Measurements from ENCODE around the gene PDGFA. TPM values are rescaled to one million over a fixed set of nuclear protein-coding genes. Genes with fewer than 3 reads are reported as not detected.

Gene PDGFA
- total and polyA plus RNA-seq, 7 donors: 9.1 to 30.4 (median 15.9) TPM

DNA sequence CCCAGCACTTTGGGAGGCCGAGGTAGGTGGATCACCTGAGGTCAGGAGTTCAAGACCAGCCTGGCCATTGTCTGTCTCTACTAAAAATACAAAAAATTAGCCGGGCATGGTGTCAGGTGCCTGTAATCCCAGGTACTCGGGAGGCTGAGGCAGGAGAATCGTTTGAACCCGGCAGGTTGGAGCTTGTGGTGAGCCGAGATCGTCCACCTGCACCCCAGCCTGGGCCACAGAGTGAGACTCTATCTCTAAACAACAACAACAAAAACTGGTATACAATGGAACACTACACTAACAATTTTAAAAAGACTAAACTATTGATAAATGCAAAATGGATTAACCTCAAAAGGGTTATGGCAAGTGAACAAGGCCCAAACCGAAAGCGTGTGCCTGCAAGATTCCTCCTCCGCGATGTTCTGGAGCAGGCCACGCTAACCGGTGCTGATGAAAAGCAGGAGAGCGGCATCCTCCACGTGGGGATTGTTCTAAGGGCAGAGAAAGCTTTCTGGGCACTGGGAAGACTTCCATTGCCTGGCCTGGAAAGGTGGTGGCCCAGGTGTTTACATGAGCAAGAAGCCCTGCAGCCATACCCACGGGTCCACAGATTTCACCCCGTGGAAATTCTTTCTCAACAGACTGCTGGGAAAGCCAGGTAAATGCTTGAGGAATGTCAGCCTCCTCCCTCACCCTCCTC lies 53.8 kb downstream of the PDGFA start:
- ATAC-seq (no peak), DNase-seq (peak in 1 of 2 donors; percentile 11)
- Histone ChIP-seq H3K4me1 (peaks cover 14% of the 10 kb centered on the region), H3K36me3 (ENCODE audit: insufficient read depth in 1 of 2, low read depth in 1 of 2) (no peaks in the 10 kb centered on the region), H3K27me3 (ENCODE audit: insufficient read depth in 3 of 3, low read length in 2 of 3) (peaks cover 0 to 9% (median 0%) of the 10 kb centered on the region in 3 donors), H3K4me3 (no peak overlapping the region), H3K9me3 (no peaks in the 10 kb centered on the region), H3K27ac (no peak overlapping the region)
- 85 to 89% (median 85%) methylated on average over 17 of the region's 17 CpGs for WGBS, 3 donors
- intact Hi-C loops (cut with DNase I): no loop called here
- TF ChIP-seq, protein P1, sequence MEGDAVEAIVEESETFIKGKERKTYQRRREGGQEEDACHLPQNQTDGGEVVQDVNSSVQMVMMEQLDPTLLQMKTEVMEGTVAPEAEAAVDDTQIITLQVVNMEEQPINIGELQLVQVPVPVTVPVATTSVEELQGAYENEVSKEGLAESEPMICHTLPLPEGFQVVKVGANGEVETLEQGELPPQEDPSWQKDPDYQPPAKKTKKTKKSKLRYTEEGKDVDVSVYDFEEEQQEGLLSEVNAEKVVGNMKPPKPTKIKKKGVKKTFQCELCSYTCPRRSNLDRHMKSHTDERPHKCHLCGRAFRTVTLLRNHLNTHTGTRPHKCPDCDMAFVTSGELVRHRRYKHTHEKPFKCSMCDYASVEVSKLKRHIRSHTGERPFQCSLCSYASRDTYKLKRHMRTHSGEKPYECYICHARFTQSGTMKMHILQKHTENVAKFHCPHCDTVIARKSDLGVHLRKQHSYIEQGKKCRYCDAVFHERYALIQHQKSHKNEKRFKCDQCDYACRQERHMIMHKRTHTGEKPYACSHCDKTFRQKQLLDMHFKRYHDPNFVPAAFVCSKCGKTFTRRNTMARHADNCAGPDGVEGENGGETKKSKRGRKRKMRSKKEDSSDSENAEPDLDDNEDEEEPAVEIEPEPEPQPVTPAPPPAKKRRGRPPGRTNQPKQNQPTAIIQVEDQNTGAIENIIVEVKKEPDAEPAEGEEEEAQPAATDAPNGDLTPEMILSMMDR (IDR thresholded peaks at IDR 0.05): no peak

DNA sequence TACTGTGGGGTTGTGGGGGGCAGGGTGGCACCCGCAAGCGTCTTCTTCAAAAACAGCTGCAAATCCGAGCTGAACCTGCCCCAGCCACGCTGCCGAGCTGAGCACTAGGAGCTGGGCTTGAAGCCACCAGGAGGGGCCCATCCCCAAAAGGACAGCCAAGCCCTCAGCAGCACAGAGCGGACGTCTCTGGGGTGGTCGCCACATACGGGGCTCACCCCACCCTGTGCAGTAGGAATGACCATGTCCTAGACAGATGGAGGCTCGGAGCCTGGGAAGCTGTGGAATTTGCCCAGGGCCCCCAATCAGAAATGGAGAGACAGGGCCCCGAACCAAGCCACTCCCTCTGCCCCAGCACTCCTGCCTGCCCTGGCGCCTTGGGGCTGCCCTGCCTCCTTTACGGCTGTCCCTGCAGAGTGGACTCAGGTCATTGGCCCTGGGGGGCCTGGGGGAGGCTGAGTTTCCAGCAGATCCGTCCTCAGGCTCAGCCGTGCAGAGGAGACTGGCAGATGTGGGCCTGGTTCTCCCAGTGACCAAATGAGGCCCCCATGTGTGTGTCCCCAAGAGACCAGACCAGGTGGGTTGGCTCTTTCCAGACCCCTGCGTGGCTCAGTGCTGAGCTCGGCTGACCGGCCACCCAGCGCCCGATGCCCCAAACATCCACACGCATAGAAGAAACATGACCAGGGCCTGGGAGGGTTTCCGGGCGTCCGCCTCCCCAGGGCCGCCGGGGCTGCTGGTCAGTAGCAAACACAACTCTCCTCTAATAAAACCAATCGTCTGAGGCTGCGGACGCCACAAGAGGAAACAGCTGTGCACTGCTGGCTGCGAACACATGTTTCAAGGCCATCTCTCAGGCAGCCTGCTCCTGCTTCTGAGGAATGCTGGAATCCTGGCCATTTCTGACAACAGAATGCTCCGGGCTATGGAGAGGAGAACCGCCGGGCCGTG lies 54.9 kb downstream of the PDGFA start:
- H3K4me3 ChIP-seq: no peak overlapping the region
- no peaks in the 10 kb centered on the region for H3K9me3 ChIP-seq
- H3K4me1 ChIP-seq: peaks cover 14% of the 10 kb centered on the region
- no peak overlapping the region for H3K27ac ChIP-seq
- ATAC-seq (peak in 3 of 4 donors; percentile 19 to 24 (median 23)), DNase-seq (peak in 1 of 2 donors; percentile 58)
- 21 to 31% (median 23%) methylated on average over 33 to 34 of the region's 34 CpGs for WGBS, 3 donors
- H3K36me3 ChIP-seq (ENCODE audit: insufficient read depth in 1 of 2, low read depth in 1 of 2): no peaks in the 10 kb centered on the region
- TF ChIP-seq, protein P1 (IDR thresholded peaks at IDR 0.05): no peak
- H3K27me3 ChIP-seq (ENCODE audit: insufficient read depth in 3 of 3, low read length in 2 of 3): peaks cover 0 to 9% (median 0%) of the 10 kb centered on the region in 3 donors
- intact Hi-C loops (cut with DNase I): no loop called here

DNA sequence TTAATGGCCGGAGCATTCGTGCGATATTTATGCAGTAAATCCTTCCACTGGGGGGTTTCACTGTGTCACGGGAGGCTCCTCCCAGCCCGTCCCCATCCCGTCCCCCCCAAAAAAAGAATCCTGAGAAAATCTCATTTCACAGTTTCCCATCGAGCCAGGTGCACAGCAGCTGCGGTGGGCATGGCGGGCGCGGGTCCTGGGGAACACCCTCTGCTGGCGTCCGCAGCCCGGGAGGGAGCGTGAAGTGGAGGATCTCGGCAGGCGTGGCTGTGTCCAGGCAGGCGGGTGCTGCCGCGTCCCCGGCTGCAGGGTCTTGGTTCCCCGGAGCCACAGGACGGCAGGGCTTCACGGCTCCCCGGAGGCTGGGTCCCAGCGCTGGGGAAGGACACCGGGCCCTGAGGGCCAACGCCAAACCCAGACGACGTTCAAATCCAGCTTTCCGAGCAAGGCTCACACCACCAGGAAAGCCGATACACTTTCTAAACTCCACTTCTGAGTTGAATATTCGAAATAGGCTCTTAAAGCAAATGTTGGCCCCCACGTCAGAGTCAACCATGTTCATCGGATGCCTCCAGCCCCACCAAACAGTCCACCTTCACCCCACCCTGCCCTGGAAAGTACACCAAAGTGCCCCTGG lies 55.7 kb downstream of the PDGFA start:
- intact Hi-C loops (cut with DNase I): no loop called here
- ATAC-seq: peak in 2 of 4 donors; percentile 34 to 51
- peaks cover 14% of the 10 kb centered on the region for H3K4me1 ChIP-seq
- H3K4me3 ChIP-seq: no peak overlapping the region
- TF ChIP-seq, protein P1 (IDR thresholded peaks at IDR 0.05): no peak
- WGBS, 3 donors: 29 to 44% (median 36%) methylated on average over 29 to 35 of the region's 35 CpGs
- DNase-seq: peak in 1 of 2 donors; percentile 44
- no peaks in the 10 kb centered on the region for H3K36me3 ChIP-seq (ENCODE audit: insufficient read depth in 1 of 2, low read depth in 1 of 2)
- H3K27ac ChIP-seq: no peak overlapping the region
- H3K9me3 ChIP-seq: no peaks in the 10 kb centered on the region
- H3K27me3 ChIP-seq (ENCODE audit: insufficient read depth in 3 of 3, low read length in 2 of 3): peaks cover 0 to 9% (median 2%) of the 10 kb centered on the region in 3 donors

DNA sequence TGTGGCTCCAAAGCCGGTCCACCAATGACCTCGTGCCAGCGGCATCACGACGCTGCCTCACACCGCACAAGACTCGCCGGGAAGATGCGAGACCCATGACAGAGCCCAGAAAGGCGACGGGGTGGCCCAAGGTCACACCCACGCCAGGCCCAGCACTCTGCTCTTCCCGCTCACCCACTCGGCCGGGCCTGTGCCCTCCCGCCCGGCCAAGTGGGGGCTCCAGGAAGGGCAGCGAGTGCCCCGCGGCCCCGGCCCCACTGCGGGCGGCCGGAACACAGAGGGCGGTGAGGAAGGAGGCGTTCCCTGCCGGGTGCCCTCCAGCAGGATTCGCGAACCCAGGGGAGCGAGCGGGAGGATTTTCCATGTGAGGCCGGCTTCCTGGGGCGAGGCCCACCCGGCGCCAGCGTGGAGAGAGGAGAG lies 56.3 kb downstream of the PDGFA start:
- TF ChIP-seq, protein P1 (IDR thresholded peaks at IDR 0.05): no peak
- Histone ChIP-seq H3K9me3 (no peaks in the 10 kb centered on the region), H3K4me1 (peaks cover 14% of the 10 kb centered on the region), H3K36me3 (ENCODE audit: insufficient read depth in 1 of 2, low read depth in 1 of 2) (no peaks in the 10 kb centered on the region), H3K4me3 (no peak overlapping the region), H3K27ac (no peak overlapping the region), H3K27me3 (ENCODE audit: insufficient read depth in 3 of 3, low read length in 2 of 3) (peaks cover 0 to 9% (median 2%) of the 10 kb centered on the region in 3 donors)
- WGBS, 3 donors: 47 to 55% (median 52%) methylated on average over 34 to 36 of the region's 36 CpGs
- intact Hi-C loops (cut with DNase I): no loop called here
- DNase-seq (peak in 1 of 2 donors; percentile 44), ATAC-seq (peak in 1 of 4 donors; percentile 11)
